Mononuclear cell (primary cell): ENCODE measurements around the gene ARHGAP22. TPM values are rescaled to one million over a fixed set of nuclear protein-coding genes. Genes with fewer than 3 reads are reported as not detected.

Source experiments
- H3K27me3 ChIP-seq: 2 replicates; pipeline ENCODE4 v1.6.0; 2011; ENCODE audit warnings: low read length, control low read depth; ENCODE audit not compliant: insufficient read depth
- H3K4me1 ChIP-seq: 2 replicates; pipeline ENCODE4 v1.5.1; 2011; ENCODE audit warnings: mild to moderate bottlenecking, low read length, control low read depth; ENCODE audit not compliant: insufficient read depth
- H3K4me3 ChIP-seq: 2 replicates; pipeline ENCODE4 v1.5.1; 2011; ENCODE audit warnings: mild to moderate bottlenecking, low read length, moderate library complexity
- H3K9me3 ChIP-seq: 2 replicates; pipeline ENCODE4 v1.5.1; 2011; ENCODE audit warnings: low read depth, mild to moderate bottlenecking, control low read depth, low read length
- total RNA-seq: library from RNA; depleted of rRNA; stranded (reverse); fragments of >200 nt; gene quantifications from one replicate; pipeline ENCODE4 v1.2.3, GENCODE V29; 2012

ARHGAP22 gene
- total RNA-seq, 1 donor = 1.2 TPM

DNA sequence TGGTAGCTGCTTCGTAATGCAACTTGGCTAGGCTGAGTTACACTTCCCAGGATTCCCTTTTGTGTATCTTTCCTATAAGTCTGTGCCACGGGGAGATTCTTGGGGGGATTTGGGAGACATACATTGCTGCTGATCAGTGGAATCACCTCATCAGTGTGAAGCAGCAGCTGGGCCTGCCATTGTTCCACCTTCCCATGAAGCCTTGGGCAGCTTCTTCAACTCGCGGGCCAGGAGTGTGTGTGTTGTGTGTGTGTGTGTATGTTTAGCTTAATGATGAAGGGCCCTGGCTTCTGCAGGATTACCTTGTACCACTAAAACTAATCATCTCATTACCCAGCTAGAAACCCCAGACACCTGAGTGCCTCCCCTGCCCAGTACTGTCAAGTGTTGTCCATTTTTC, 33.3 kb upstream of the ARHGAP22 start:
- H3K27me3 ChIP-seq = peaks cover 8% of the 10 kb centered on the region
- peaks cover 9% of the 10 kb centered on the region for H3K9me3 ChIP-seq
- H3K4me3 ChIP-seq = no peak overlapping the region
- H3K4me1 ChIP-seq = peaks cover 61% of the 10 kb centered on the region

DNA sequence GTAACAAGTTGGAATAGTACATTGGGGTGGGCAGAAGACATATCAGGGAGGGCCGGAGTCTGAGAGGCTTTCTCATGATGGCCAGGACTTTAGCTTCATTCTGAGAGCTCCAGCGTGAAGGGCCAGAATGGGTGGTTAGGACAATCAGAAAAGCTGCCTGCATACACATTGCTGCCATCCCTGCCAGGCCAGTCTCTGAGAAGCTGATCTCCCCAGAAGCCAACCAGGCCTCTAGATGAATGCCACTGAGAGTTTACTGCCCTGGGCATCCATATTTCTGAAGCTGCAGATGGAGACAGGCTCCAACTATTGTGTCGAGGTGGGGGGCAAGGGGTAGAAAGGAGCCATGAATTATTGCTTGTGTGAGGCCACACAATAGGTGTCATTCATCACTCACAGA, 32.0 kb upstream of the ARHGAP22 start:
- Histone ChIP-seq H3K4me3 (no peak overlapping the region), H3K4me1 (peaks cover 65% of the 10 kb centered on the region), H3K9me3 (peaks cover 9% of the 10 kb centered on the region), H3K27me3 (peaks cover 8% of the 10 kb centered on the region)

DNA sequence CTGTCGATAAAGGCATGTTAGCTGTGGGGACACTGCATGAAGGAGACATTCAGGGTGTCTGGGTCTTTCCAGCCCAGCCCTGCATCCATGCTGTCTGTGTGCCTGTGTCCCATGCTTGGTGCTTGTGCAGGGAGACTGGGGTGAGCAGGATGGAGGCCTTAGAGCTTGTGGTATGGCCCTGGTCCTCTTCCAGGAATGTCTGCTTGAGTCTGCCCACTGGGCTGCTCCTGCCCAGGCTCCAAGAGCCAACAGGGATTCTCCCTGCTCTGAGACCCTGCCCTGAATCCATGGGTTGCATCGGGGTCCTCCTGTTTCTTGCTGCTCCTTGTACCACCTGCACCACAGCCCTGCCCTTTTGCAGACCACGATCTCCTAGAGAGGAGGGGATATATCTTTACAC, 31.4 kb upstream of the ARHGAP22 start:
- Histone ChIP-seq H3K4me3 (no peak overlapping the region), H3K27me3 (peaks cover 8% of the 10 kb centered on the region), H3K9me3 (peaks cover 7% of the 10 kb centered on the region), H3K4me1 (peaks cover 65% of the 10 kb centered on the region)

DNA sequence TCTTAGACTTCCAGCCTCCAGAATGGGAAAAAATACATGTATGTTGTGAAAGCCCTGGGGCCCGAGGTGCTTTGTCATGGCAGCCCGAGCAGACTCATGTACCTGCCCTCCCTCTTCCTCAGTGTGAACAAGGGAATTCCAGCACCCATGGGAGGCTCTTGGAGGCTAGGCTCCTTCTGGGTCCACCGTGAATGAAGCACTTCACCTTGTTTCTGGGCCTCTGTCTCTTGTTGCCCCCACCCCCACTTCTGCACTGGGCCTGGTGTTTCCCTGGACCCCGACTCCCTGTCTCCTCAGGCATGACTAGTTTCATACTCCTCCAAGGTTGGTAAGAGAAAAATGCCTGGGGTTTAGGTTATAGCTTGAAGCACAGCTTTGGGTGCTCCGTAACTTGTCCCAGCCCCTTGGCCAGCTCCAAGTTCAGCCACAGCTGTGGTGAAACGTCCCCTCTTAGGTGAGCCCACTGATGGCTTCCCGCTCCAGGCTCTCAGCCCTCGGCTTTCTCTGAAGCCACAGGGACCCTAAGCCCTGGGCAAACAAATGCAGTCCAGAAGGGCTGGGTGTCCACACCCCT, 30.2 kb upstream of the ARHGAP22 start:
- peaks cover 8% of the 10 kb centered on the region for H3K27me3 ChIP-seq
- peaks cover 62% of the 10 kb centered on the region for H3K4me1 ChIP-seq
- H3K9me3 ChIP-seq = no peaks in the 10 kb centered on the region
- no peak overlapping the region for H3K4me3 ChIP-seq

DNA sequence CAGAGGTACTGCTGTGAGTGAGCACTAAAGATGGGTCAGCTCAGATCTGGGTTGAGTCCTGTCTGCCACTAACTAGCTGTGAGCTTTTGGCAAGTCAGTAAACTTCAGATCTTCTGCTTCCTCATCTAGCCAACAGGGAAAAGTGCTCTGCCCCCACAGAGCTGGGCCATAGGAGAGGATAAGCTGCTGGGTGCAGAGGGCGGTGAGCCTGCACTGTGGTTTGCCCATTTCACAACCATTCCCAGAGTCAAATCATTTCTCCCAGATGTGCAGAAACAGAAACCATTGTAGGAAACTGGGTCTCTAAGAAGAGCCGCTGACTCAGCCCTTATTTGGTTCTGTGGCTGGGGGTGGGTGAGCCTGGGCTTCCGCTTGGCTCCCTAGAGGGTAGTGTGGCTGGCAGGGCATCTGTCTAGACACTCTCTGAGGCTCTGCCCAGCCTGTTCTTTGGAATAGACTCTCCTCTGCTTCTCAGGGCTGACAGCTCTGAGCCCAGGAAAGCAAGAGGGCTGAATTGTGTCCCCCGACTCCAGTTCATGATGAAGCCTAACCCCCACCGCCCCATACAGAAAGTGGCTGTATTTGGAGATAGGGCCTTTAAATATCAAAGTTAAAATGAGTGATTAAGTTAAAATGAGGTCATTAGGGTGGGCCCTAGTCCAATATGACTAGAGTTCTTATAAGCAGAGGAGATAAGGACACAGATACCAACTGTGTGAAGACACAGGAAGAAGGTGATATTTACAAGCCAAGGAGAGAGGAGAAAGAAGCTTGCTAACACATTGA, 29.5 kb upstream of the ARHGAP22 start:
- Histone ChIP-seq H3K27me3 (peaks cover 8% of the 10 kb centered on the region), H3K4me3 (no peak overlapping the region), H3K9me3 (no peaks in the 10 kb centered on the region), H3K4me1 (peaks cover 59% of the 10 kb centered on the region)

DNA sequence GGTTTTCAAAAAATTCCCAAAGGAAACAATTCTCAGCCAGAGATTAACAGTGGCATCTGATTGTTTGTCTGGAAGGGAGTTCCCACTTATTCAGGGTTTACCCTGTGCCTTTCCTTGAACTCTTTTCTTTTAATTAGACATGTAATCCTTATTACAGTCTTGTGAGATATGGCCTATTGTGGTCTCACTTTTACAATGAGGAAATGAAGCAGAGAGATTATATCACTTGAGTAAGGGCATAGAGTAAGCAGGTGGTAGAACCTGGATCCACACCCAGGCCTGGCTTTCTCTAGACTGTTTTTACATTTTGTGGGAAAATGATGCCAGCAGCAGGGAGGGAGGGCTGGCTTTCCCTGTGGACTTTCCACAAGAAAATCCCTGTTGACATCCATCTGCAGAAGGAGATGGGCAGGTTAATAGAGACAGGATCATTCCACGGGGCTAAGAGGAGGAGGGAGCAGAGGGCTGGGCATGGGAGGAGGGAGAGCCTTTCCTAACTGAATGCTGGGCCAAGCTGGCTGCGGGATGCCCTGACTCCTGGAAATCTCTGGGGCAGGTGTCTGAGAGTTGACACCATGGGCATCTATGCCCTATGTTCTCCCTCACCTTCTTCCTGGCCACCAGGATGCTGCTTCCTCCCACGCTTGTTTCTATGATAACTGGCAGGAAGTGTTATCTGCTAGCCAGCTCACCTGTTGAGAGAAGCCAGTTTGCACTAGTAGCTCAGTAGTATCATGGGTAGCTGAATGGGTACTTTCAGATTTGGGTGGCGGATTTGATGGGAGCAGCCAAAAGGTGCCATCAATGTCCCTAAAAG, 28.7 kb upstream of the ARHGAP22 start:
- Histone ChIP-seq H3K27me3 (peaks cover 8% of the 10 kb centered on the region), H3K4me1 (peaks cover 51% of the 10 kb centered on the region), H3K4me3 (no peak overlapping the region), H3K9me3 (no peaks in the 10 kb centered on the region)

DNA sequence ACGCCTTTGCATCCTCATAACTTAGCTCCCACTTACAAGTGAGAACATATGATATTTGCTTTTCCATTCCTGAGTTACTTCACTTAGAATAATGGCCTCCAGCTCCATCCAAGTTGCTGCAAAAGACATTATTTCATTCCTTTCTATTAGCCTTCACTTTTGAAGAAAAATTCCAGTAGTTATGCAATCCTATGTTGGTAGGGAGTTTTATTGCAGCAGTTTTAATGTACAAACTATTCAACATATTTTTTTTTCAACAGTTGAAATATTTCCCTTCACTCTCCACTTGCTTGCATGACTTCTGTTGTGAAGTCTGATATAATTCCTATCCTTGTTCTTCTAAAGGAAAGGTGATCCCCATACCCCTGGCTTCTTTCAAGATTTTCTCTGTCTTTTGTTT, 27.3 kb upstream of the ARHGAP22 start:
- Histone ChIP-seq H3K27me3 (peaks cover 8% of the 10 kb centered on the region), H3K4me1 (peaks cover 44% of the 10 kb centered on the region), H3K4me3 (no peak overlapping the region), H3K9me3 (no peaks in the 10 kb centered on the region)

DNA sequence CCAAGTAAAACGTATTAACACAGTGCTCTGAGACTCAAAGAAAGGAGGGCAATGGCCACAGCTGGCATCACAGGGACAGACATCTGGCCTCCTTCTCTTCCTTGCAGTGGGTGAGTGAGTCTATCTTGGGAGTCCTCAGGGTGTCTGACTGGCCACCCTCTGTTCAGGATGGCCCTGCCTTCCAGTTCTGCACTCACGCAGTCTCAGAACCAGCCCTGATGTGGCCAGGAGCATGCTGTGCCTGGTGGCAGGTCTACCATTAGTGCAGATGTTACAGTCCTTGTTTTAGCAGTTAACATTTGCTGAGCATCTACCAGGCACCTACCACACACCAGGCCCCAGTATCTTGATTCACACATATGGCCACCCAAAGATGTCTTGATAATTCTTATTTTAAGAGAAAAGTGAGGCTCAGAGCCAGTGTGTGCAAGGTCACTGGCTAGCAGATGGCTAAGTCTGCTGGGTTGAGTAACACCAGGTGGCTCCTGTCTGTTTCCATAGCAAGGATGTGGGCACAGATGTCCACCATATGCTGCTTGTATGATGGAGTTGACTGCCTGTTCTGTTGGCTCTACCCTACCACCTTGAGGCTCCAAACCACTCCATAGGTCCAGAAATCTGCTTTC, 23.2 kb upstream of the ARHGAP22 start:
- Histone ChIP-seq H3K4me3 (no peak overlapping the region), H3K9me3 (no peaks in the 10 kb centered on the region), H3K27me3 (no peaks in the 10 kb centered on the region), H3K4me1 (peaks cover 31% of the 10 kb centered on the region)

DNA sequence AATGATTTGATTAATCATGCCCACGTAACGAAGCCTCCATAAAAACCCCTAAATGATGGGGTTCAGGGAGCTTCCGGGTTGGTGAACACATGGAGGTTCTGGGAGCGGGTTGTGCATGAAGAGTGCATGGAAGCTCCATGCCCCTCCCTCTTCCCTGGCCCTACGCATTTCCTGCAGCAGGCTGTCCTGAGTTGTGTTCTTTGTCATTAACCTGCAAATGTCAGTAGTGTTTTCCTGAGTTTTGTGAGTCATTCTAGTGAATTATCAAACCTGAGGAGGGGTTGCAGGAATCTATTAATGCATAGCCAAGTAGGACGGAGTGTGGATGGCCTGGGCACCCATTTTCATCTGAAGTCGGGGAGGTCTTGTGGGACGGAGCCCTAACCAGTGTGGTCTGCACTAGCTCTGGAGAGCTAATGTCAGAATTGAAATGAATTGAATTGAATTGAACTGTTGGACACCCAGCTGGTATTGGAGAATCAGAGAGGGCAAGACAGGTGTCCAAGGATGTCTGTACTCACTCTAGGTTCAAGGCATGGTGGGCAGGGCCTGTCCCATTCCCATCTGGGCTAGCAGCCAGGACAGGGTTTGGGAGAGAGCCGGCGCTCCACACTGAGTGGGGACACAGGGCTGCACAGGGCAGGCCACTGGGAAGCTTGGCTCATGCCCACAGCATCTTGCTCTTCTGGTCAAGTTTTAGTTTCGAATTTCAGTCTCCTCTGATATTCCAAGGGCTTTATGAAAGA, 22.3 kb upstream of the ARHGAP22 start:
- H3K4me1 ChIP-seq = peaks cover 30% of the 10 kb centered on the region
- no peaks in the 10 kb centered on the region for H3K27me3 ChIP-seq
- H3K4me3 ChIP-seq = no peak overlapping the region
- no peaks in the 10 kb centered on the region for H3K9me3 ChIP-seq

DNA sequence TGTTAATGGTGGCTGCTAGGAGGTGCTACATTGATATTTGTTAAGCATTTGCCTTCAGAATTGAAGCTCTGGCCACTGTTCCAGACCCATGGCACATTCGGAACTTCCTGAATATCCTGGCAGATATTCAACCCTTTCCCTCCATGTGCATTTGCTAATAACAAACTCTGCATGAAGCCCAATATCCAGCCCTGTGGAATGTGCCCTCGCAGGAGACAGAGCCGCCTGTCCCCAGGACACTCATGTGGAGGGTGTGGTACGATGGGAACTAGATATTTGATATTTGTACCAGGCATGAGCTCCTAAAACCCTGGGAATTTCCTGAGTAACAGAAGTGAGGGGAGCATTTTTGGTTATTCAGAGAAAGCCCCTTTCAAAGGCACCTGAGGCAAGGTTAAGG, 21.6 kb upstream of the ARHGAP22 start:
- Histone ChIP-seq H3K9me3 (no peaks in the 10 kb centered on the region), H3K27me3 (no peaks in the 10 kb centered on the region), H3K4me3 (no peak overlapping the region), H3K4me1 (peaks cover 30% of the 10 kb centered on the region)

DNA sequence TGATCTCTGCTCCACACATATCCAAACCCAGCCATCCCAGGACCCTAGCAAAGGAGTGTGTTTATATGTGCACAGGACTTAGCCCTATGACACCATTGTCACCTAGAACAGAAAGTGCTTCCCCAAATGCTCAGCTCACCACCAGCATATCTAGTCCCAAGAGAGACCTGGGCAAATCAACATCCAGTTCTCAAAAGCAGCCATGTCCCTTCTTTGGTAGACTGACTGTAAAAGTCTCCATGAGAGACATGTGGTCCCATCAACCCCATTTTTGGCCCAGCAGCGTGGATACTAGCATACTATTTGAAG, 20.9 kb upstream of the ARHGAP22 start:
- Histone ChIP-seq H3K9me3 (no peaks in the 10 kb centered on the region), H3K27me3 (no peaks in the 10 kb centered on the region), H3K4me1 (peaks cover 30% of the 10 kb centered on the region), H3K4me3 (no peak overlapping the region)

DNA sequence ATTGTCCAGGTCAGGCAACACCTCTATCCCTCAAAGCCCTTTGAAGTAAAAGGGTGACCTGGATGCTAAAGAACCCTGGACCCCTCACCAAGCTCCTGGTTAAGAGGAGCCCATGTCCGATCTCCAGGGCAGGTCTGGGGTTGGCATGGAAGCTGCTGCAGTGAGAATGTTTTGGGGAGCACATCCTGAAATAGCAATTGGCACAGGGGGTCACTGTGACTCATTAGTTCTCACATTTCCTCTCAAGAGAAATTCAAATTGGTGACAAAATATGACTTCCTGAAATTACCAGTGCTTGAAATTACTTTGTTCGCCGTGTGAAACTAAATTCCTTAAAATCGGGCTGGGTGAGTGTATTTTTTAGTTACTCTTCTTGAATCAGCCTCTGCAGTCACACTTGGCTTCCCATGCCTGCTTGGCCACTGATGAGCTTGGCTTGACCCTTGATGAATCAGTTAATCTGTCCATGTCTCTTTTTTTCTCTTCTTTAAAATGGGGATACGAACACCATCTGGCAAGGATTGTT, 18.8 kb upstream of the ARHGAP22 start:
- Histone ChIP-seq H3K4me1 (peaks cover 30% of the 10 kb centered on the region), H3K9me3 (no peaks in the 10 kb centered on the region), H3K4me3 (no peak overlapping the region), H3K27me3 (no peaks in the 10 kb centered on the region)

DNA sequence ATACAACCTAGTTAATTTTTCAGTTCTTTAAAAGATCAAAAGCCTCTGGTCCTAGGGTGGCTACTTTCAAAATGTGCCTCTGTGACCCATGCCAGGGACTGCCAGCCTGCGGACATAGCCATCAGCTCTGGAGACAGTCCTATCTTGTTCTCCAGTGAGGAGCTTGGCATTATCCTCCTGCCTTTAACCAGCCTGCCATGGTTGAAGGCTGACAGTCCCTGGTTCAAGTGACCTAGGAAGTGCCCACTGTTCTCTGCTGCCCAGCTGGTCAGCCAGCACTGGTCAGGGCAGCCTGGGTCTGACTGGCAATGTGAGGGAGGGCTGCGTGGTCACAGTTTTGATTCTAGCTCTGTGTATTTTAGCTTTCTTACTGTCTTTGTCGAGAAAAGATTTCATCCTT, 18.1 kb upstream of the ARHGAP22 start:
- peaks cover 30% of the 10 kb centered on the region for H3K4me1 ChIP-seq
- no peak overlapping the region for H3K4me3 ChIP-seq
- no peaks in the 10 kb centered on the region for H3K9me3 ChIP-seq
- H3K27me3 ChIP-seq = no peaks in the 10 kb centered on the region

DNA sequence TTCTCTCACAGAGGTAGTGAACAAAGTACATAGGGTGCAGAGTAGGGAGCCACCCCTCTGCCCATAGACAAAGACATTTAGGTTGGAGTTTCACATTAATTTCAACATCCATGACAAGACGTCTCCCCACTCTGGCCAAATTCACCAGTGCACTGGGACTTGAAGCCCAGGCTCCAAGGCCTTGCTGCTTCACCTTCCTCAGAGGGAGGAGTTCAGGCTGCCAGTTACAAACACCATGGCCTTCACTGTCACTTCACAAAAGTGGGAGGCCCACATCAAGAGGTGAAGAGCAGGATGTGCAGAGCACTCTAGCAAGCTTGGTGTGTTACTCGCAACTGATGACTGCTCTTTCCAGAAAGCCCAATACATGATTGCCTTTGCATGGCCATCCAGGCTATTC, 15.8 kb upstream of the ARHGAP22 start:
- H3K9me3 ChIP-seq = no peaks in the 10 kb centered on the region

More for the DNA sequence above, 15.8 kb upstream of the ARHGAP22 start:
- H3K4me3 ChIP-seq = no peak overlapping the region
- H3K4me1 ChIP-seq = peaks cover 27% of the 10 kb centered on the region
- H3K27me3 ChIP-seq = no peaks in the 10 kb centered on the region
